Measurements from ENCODE around the gene AFDN.

The AFDN gene

DNA sequence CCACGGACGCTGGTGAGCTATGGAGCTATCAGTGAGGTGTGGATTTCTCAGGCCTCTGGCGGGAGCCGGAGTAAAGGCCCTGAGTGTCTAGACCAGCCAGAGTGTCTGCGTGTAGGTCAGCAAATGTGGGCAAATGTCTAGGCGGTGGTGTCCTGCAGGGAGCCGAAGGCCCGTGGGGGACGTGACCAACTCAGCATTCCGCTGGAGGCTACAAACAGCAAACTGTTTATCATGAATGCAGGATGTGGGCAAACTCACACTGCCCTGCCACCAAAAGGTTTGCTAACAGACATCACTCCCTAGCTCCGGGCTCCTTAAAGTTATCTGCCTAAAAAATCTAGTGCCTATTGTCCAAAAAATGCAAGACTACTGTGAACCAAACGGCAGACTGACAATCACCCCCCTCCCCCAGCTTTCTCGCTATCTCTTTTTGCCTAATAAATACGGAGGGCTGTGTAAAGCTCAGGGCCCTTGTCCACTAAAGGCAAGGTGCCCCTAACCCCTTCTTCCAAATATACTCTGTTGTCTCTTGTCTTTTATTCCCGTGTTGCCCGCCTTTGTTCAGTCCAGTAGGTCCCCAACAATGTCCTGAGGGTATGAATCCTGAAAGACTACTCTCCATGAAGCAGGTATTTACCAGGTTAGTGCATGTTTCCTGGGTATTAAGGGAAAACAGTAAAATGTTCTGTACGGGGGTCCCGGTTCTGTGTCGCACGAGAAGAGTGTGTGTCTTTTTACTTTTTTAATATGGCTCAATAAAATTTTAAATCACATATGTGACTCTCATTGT is 29.0 kb upstream of the AFDN start:
- Histone ChIP-seq H3K27me3 (ENCODE audit: control insufficient read depth in 1 of 2, insufficient read depth in 2 of 2, low read length in 2 of 2) (peaks cover 0 to 11% of the 10 kb centered on the region in 2 donors), H3K4me1 (ENCODE audit: insufficient read depth, low read length) (peaks cover 6% of the 10 kb centered on the region), H3K9ac (ENCODE audit: low read length) (no peak overlapping the region), H3K36me3 (ENCODE audit: insufficient read depth, low read length) (no peaks in the 10 kb centered on the region), H3K9me3 (ENCODE audit: low read length) (no peaks in the 10 kb centered on the region), H3K4me3 (ENCODE audit: low read depth in 1 of 2, low read length in 2 of 2) (no peak overlapping the region), H3K27ac (ENCODE audit: low read depth, low read length) (no peak overlapping the region)

DNA sequence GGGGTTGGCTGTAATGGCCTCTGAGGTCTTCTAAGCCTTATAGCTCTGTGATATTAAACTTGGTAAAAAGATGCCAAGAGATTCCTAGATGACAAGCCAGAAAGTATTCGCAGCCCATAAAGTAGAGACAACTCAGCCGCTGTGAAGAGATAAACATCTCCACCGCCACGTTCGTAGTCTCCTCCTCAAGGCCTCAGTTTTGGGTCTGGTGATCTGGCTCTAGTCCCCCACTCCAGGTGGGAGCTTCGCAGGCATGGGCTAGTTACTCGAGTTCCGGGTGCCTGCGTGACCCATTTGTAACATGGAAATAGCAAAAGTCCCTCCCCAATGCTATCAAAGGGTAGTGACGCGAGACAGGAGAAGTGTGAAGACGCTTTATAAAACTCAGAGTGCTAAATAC is 28.3 kb upstream of the AFDN start:
- Histone ChIP-seq H3K36me3 (ENCODE audit: insufficient read depth, low read length) (no peaks in the 10 kb centered on the region), H3K4me1 (ENCODE audit: insufficient read depth, low read length) (peaks cover 6% of the 10 kb centered on the region), H3K9ac (ENCODE audit: low read length) (no peak overlapping the region), H3K9me3 (ENCODE audit: low read length) (no peaks in the 10 kb centered on the region), H3K27me3 (ENCODE audit: control insufficient read depth in 1 of 2, insufficient read depth in 2 of 2, low read length in 2 of 2) (peaks cover 0 to 11% of the 10 kb centered on the region in 2 donors), H3K27ac (ENCODE audit: low read depth, low read length) (no peak overlapping the region), H3K4me3 (ENCODE audit: low read depth in 1 of 2, low read length in 2 of 2) (no peak overlapping the region)

DNA sequence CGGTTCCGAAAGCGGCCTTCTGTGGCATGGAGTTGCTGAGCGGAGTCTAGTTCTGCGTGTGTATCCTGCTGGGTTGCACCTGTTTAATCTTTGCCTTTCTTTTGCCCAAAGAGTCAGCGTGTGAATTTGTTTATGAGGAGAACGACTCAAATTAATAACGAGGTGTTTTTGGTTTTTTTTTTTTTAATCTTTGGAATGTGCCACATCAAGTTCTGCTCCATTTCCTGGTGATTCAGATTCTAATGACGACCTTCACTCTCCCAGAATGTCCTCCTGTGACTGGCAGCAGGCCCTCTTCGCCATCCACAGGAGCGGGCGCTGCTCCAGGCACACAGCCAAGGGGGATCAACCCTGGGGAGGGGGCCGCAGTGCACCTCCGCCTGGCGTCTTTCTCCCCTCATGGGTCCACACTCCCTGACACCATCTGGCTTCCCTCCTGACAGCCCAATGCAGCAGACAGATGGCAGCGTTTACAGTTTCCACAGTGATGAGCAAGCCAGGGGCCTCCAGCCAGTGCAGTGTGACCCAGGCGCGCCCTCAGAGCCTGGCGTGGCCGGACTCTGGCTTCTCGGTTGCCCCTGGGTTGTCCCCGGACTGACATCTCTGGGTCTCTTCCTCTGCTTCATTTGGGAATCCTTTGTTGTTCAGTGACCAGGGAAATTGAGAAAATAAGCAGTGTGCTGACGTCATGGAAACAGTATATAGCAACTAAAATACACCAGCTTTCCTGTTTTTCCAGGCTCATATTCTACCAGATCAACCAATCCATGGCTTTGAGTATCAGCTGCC is 27.5 kb upstream of the AFDN start:
- no peak overlapping the region for H3K4me3 ChIP-seq (ENCODE audit: low read depth in 1 of 2, low read length in 2 of 2)
- H3K4me1 ChIP-seq (ENCODE audit: insufficient read depth, low read length) = peaks cover 6% of the 10 kb centered on the region
- H3K27ac ChIP-seq (ENCODE audit: low read depth, low read length) = no peak overlapping the region
- peaks cover 0 to 10% of the 10 kb centered on the region in 2 donors for H3K27me3 ChIP-seq (ENCODE audit: control insufficient read depth in 1 of 2, insufficient read depth in 2 of 2, low read length in 2 of 2)
- no peaks in the 10 kb centered on the region for H3K36me3 ChIP-seq (ENCODE audit: insufficient read depth, low read length)
- H3K9ac ChIP-seq (ENCODE audit: low read length) = no peak overlapping the region
- no peaks in the 10 kb centered on the region for H3K9me3 ChIP-seq (ENCODE audit: low read length)

DNA sequence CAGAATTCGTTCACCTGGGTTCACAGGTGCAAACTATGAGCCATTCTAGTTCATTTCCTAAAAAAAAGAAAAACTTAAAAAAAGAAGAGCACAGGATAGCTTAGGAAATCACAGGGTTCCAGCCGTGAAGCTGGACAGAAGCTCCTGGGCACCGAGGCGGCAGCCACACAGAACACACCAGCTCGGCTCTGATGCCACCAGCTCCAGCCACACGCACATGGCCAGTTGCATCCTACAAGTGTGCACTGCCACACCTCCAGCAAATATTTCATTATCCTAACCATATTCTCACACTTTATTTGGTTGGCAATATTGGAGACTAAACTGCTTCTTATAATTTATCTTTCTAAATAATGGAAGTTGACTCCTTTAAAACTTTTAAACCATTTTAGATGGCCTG is 26.2 kb upstream of the AFDN start:
- H3K36me3 ChIP-seq (ENCODE audit: insufficient read depth, low read length) = no peaks in the 10 kb centered on the region

DNA sequence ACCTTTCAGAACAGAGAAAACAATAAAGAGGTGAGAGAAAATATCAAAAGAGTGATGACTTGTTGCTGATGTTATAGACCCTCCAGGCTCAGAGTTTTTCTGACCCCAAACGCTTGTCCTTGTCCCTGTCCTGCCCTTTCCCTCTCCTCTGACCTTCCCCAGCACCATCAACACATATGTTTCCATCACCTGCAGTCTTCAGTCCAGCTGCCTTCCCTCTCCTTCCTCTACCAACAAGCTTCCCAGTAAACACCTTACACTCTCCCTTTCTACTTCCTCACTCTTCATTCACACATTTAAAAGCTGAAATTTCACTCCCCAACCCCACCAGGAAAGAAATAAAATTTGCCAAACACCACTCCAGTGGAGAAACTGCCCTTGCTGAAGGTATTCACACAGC is 25.4 kb upstream of the AFDN start:
- Histone ChIP-seq H3K36me3 (ENCODE audit: insufficient read depth, low read length) (no peaks in the 10 kb centered on the region), H3K9me3 (ENCODE audit: low read length) (no peaks in the 10 kb centered on the region), H3K9ac (ENCODE audit: low read length) (no peak overlapping the region), H3K4me1 (ENCODE audit: insufficient read depth, low read length) (peaks cover 6% of the 10 kb centered on the region), H3K27ac (ENCODE audit: low read depth, low read length) (no peak overlapping the region), H3K4me3 (ENCODE audit: low read depth in 1 of 2, low read length in 2 of 2) (no peak overlapping the region), H3K27me3 (ENCODE audit: control insufficient read depth in 1 of 2, insufficient read depth in 2 of 2, low read length in 2 of 2) (no peaks in the 10 kb centered on the region)

More for the DNA sequence above, 26.2 kb upstream of the AFDN start:
- Histone ChIP-seq H3K27ac (ENCODE audit: low read depth, low read length) (no peak overlapping the region), H3K9ac (ENCODE audit: low read length) (no peak overlapping the region), H3K9me3 (ENCODE audit: low read length) (no peaks in the 10 kb centered on the region), H3K4me3 (ENCODE audit: low read depth in 1 of 2, low read length in 2 of 2) (no peak overlapping the region), H3K27me3 (ENCODE audit: control insufficient read depth in 1 of 2, insufficient read depth in 2 of 2, low read length in 2 of 2) (peaks cover 0 to 1% of the 10 kb centered on the region in 2 donors), H3K4me1 (ENCODE audit: insufficient read depth, low read length) (peaks cover 6% of the 10 kb centered on the region)

DNA sequence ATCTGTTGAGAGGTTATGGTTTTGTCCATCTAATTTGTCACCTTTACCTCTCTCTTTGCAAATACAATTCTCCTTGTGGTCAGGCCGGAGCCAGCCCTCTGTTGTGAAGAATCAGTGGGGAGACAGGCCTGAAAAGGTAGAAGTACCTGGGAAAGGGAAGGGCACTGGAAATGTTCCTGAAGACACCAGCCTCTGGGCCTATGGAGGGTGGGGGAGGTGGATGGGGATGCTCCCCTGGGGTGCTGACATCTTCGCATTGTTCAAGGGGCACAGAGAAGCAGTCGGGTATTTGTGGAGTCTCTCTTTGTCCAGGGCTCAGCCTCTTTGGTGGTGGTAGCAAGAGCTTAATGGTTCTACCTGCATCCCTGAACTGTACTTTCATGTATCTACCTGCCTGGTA is 24.4 kb upstream of the AFDN start:
- Histone ChIP-seq H3K36me3 (ENCODE audit: insufficient read depth, low read length) (no peaks in the 10 kb centered on the region), H3K9ac (ENCODE audit: low read length) (no peak overlapping the region), H3K4me1 (ENCODE audit: insufficient read depth, low read length) (peaks cover 6% of the 10 kb centered on the region), H3K27me3 (ENCODE audit: control insufficient read depth in 1 of 2, insufficient read depth in 2 of 2, low read length in 2 of 2) (no peaks in the 10 kb centered on the region), H3K9me3 (ENCODE audit: low read length) (no peaks in the 10 kb centered on the region), H3K27ac (ENCODE audit: low read depth, low read length) (no peak overlapping the region), H3K4me3 (ENCODE audit: low read depth in 1 of 2, low read length in 2 of 2) (no peak overlapping the region)

DNA sequence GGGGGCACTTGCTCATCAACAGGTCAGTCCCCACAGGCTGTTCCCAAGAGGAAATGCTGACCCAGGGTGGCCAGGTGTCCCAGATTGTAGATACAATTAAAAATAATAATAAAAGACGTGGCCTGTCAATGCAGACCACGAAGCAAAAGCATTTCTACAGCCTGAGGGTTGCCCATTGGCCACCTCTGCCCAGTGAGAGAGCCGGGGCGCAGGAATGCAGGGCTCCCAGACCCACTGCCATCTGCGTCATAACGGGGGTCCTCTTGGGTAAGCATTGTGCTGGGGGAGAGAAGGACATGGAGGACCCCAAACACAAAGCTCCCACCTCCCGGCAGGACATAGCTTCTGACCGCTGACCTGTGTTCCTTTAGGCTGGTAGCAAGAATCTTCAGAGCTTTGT is 22.9 kb upstream of the AFDN start:
- Histone ChIP-seq H3K36me3 (ENCODE audit: insufficient read depth, low read length) (no peaks in the 10 kb centered on the region), H3K27me3 (ENCODE audit: control insufficient read depth in 1 of 2, insufficient read depth in 2 of 2, low read length in 2 of 2) (no peaks in the 10 kb centered on the region), H3K4me3 (ENCODE audit: low read depth in 1 of 2, low read length in 2 of 2) (no peak overlapping the region), H3K9me3 (ENCODE audit: low read length) (no peaks in the 10 kb centered on the region), H3K4me1 (ENCODE audit: insufficient read depth, low read length) (peaks cover 6% of the 10 kb centered on the region), H3K9ac (ENCODE audit: low read length) (no peak overlapping the region), H3K27ac (ENCODE audit: low read depth, low read length) (no peak overlapping the region)

DNA sequence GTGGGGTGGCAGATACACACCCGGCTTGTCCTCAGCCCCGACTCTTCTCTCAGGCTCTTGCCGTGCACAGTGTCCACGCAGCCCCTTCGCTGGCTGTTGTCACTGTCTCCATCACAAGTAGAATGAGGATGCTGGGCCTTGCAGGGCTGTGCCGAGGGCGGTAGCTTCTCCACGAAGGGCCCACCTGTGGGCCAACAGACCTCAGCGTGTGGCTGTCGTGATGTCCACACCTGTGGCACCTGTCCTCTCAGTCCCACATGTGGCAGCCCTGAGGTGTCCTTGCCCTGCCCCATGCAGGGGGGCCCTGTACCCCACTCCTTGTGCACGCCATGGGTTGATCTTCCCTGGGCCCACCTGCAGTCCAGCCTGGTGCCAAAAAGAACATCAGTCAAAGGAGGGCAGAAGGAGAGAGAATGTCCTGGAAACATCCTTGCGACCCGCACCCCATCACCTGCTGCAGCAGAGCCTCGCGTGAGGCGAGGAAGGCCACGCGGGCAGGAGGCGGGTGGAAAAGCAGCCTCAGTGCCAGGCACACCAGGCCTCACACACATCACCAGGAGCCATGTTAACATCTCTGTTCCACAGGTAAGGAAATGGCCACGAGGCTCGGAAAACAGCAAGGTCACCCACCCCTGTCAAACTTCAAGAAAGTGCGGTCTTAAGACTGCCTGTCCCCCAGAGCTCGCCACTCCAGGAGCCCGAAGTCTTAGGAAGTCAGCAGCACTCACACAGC is 22.3 kb upstream of the AFDN start:
- Histone ChIP-seq H3K27me3 (ENCODE audit: control insufficient read depth in 1 of 2, insufficient read depth in 2 of 2, low read length in 2 of 2) (no peaks in the 10 kb centered on the region), H3K4me3 (ENCODE audit: low read depth in 1 of 2, low read length in 2 of 2) (no peak overlapping the region), H3K9me3 (ENCODE audit: low read length) (no peaks in the 10 kb centered on the region), H3K27ac (ENCODE audit: low read depth, low read length) (no peak overlapping the region), H3K9ac (ENCODE audit: low read length) (no peak overlapping the region), H3K4me1 (ENCODE audit: insufficient read depth, low read length) (peaks cover 1% of the 10 kb centered on the region), H3K36me3 (ENCODE audit: insufficient read depth, low read length) (no peaks in the 10 kb centered on the region)

DNA sequence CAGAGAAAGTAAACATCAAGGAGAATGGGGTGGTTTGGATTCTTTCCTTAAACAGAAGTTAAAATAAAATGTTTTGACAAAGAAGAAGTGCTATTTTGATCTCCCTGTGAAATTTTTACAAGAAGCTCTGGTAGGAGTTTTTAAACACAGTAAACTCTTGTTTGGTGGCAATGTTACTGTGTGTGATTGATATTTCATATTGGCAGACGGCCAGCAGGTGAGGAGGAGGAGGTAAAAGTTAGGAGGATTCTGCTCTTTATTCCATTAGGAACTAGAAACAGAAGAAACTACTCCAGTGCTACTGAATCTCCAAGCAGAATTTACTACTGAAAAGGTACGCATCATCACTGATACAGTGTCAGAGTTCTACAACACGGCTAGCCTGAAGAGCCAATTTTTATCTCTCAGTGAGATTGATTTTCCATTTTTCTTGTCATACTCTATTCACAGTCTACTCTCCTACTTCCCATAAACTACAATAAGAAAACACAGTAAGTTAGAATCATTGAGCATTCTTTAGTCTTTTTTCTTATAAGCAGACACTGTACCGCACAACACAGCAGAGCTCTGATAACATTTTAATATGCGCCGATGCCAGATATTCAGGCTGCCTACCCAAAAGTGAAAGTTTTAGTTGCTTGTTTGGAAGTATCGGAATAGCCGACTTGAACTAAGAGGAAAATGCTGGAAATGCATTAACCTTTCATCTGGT is 21.2 kb upstream of the AFDN start:
- no peaks in the 10 kb centered on the region for H3K9me3 ChIP-seq (ENCODE audit: low read length)
- H3K27me3 ChIP-seq (ENCODE audit: control insufficient read depth in 1 of 2, insufficient read depth in 2 of 2, low read length in 2 of 2) = no peaks in the 10 kb centered on the region
- H3K4me1 ChIP-seq (ENCODE audit: insufficient read depth, low read length) = no peaks in the 10 kb centered on the region
- H3K9ac ChIP-seq (ENCODE audit: low read length) = no peak overlapping the region
- H3K27ac ChIP-seq (ENCODE audit: low read depth, low read length) = no peak overlapping the region
- H3K36me3 ChIP-seq (ENCODE audit: insufficient read depth, low read length) = no peaks in the 10 kb centered on the region
- H3K4me3 ChIP-seq (ENCODE audit: low read depth in 1 of 2, low read length in 2 of 2) = no peak overlapping the region

DNA sequence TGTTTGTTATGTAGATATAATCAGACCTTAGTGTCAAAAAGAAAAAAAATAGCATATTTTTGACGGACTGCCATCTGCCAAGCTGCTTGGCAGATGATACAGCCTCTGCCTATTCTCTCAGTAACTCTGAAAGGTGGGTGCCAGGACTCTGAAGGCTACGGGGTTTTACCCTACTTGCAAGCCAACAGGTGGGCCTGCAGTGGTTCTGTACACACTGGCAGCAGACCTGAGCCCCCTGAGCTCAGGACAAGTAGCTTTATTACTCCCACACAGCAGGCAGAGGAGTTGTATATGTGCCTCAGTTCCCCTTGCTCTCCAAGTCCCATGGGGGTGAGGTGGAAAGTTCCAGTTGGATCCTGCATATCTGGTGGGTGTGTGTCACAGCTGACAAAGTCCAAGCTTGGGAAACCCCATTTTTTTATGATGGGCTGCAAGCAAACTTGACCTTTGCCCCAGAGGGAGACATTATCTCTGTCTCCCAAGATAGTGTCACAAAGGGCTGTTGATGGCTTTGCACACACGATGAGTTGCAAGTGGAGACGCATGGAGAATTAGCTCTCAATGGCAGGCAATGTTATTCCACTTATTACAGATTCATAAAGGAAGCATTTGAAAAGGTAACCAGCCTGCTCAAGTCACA is 20.5 kb upstream of the AFDN start:
- H3K4me3 ChIP-seq (ENCODE audit: low read depth in 1 of 2, low read length in 2 of 2) = no peak overlapping the region
- H3K27ac ChIP-seq (ENCODE audit: low read depth, low read length) = no peak overlapping the region

More for the DNA sequence above, 20.5 kb upstream of the AFDN start:
- Histone ChIP-seq H3K9ac (ENCODE audit: low read length) (no peak overlapping the region), H3K27me3 (ENCODE audit: control insufficient read depth in 1 of 2, insufficient read depth in 2 of 2, low read length in 2 of 2) (no peaks in the 10 kb centered on the region), H3K4me1 (ENCODE audit: insufficient read depth, low read length) (no peaks in the 10 kb centered on the region), H3K9me3 (ENCODE audit: low read length) (no peaks in the 10 kb centered on the region), H3K36me3 (ENCODE audit: insufficient read depth, low read length) (no peaks in the 10 kb centered on the region)

Data from muscle layer of colon (tissue), 2 donors.